IPS DF 6.9 (cell line): ENCODE results near the gene RGS17.

Source experiments
- DNase-seq: peaks from one replicate; pipeline ENCODE4 v3.0.0-alpha.2; 2013; ENCODE audit warnings: low read depth, low spot score
- H3K27ac ChIP-seq: one replicate; pipeline ENCODE4 v1.5.1; 2013; ENCODE audit warnings: low read length, control low read depth
- H3K27me3 ChIP-seq: 2 replicates; pipeline ENCODE4 v1.6.1; 2013; ENCODE audit warnings: mild to moderate bottlenecking, low read length; ENCODE audit not compliant: control insufficient read depth, insufficient read depth
- H3K36me3 ChIP-seq: 2 replicates; pipeline ENCODE4 v1.6.1; 2013; ENCODE audit warnings: low read length; ENCODE audit not compliant: control insufficient read depth, insufficient read depth
- H3K4me1 ChIP-seq: 2 replicates; pipeline ENCODE4 v1.6.1; 2013; ENCODE audit warnings: low read length; ENCODE audit not compliant: control insufficient read depth, insufficient read depth
- H3K4me3 ChIP-seq: 2 replicates; pipeline ENCODE4 v1.5.1; 2013; ENCODE audit warnings: mild to moderate bottlenecking, low read length
- H3K9me3 ChIP-seq: 2 replicates; pipeline ENCODE4 v1.6.1; 2013; ENCODE audit warnings: low read length, inconsistent platforms; ENCODE audit not compliant: control insufficient read depth, insufficient read depth
- WGBS: extraction: QIAGEN DNeasy Blood & Tissue Kit; methylation state at CpG from one replicate; pipeline ENCODE4 v1.1.7; 2013; ENCODE audit warnings: mixed read lengths, missing lambda C conversion rate; ENCODE audit not compliant: insufficient read length, insufficient coverage; 5-methylcytosine and 5-hydroxymethylcytosine counted together

RGS17 gene

DNA sequence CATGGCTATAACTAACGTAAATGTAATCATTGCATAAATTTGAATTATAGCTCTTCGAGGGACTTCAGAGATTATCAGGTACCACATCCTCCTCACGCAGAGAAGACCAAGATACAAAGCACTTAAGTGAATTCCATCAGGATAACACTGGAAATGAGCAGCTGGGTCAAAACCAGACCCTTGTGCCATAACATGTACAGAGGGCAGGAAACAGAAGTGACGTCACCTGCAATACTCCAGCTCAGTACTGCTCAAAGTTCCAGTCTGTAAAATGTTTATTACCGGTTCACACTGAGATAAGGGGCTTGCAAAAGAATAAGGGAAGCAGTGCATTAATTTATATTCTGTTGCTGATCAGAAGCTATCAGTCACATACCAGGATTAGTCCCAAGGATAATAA lies 45.8 kb downstream of the RGS17 start:
- Histone ChIP-seq H3K27me3 (no peaks in the 10 kb centered on the region), H3K9me3 (no peaks in the 10 kb centered on the region), H3K4me1 (no peaks in the 10 kb centered on the region), H3K27ac (no peak overlapping the region), H3K4me3 (no peak overlapping the region), H3K36me3 (no peaks in the 10 kb centered on the region)
- WGBS = no CpG with 5 or more reads among the region's 5 CpGs
- no peak for DNase-seq

- no peak for DNase-seq
- no peaks in the 10 kb centered on the region for H3K9me3 ChIP-seq
- no peak overlapping the region for H3K27ac ChIP-seq
- H3K36me3 ChIP-seq = no peaks in the 10 kb centered on the region
- no peaks in the 10 kb centered on the region for H3K27me3 ChIP-seq
- no peaks in the 10 kb centered on the region for H3K4me1 ChIP-seq
- no CpG with 5 or more reads among the region's 3 CpGs for WGBS
- H3K4me3 ChIP-seq = no peak overlapping the region
These were observed 46.7 kb downstream of the RGS17 start for GRCh38 chr6:153084393-153084792.

DNA sequence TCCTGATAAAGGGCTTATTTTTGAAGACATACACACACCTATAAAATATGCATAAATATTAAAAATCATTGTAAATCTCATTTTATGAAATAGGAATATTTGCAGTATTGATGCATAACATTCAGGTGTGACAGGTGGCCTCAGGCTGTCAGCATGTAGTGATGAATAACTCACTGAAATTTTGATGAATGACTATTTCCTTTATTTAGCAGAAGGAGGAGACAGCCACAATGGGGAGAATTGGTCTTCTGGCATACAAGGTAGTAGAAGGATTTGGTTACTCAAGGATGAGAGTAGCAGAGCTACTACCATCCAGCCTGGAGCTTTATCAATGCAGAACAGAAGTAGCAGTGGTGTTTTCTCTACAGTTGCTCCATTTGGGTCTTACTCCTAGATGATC lies 47.2 kb downstream of the RGS17 start:
- no peaks in the 10 kb centered on the region for H3K36me3 ChIP-seq
- no peaks in the 10 kb centered on the region for H3K4me1 ChIP-seq
- H3K4me3 ChIP-seq = no peak overlapping the region
- DNase-seq = no peak
- no peaks in the 10 kb centered on the region for H3K9me3 ChIP-seq
- H3K27ac ChIP-seq = no peak overlapping the region
- H3K27me3 ChIP-seq = no peaks in the 10 kb centered on the region

- WGBS = no CpG with 5 or more reads among the region's 2 CpGs
- no peaks in the 10 kb centered on the region for H3K27me3 ChIP-seq
These were observed 49.2 kb downstream of the RGS17 start for GRCh38 chr6:153081914-153082313.

GRCh38 chr6:153076431-153076830 lies 54.7 kb downstream of the RGS17 start:
- WGBS = no CpG with 5 or more reads among the region's 5 CpGs
- DNase-seq = no peak
- Histone ChIP-seq H3K4me3 (no peak overlapping the region), H3K9me3 (no peaks in the 10 kb centered on the region), H3K27me3 (no peaks in the 10 kb centered on the region), H3K36me3 (no peaks in the 10 kb centered on the region), H3K4me1 (no peaks in the 10 kb centered on the region), H3K27ac (no peak overlapping the region)

More at GRCh38 chr6:153081914-153082313, 49.2 kb downstream of the RGS17 start:
- H3K9me3 ChIP-seq = no peaks in the 10 kb centered on the region
- H3K4me1 ChIP-seq = no peaks in the 10 kb centered on the region
- no peak overlapping the region for H3K27ac ChIP-seq
- no peaks in the 10 kb centered on the region for H3K36me3 ChIP-seq
- no peak for DNase-seq
- no peak overlapping the region for H3K4me3 ChIP-seq

DNA sequence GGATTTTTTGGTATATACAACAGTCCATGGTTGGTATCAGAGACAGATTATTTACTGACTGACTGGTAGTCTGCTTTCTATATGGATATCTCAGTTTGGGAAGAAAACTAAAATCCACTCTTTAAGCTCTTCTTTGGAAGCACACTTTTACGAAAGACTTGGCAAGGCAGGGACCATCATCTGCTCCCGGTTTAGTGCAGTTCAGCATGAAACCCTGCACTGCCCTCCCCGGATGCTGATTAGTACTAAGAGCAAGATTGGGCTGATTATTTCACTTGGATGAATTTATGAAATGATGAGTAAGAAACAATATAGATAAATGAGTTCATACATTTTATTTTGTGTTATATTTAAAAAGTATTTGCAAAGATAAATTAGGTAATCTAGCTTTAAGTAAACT lies 56.3 kb downstream of the RGS17 start:
- Histone ChIP-seq H3K9me3 (no peaks in the 10 kb centered on the region), H3K27me3 (no peaks in the 10 kb centered on the region), H3K27ac (no peak overlapping the region), H3K4me1 (no peaks in the 10 kb centered on the region), H3K36me3 (no peaks in the 10 kb centered on the region), H3K4me3 (no peak overlapping the region)
- WGBS = no CpG with 5 or more reads among the region's 3 CpGs
- no peak for DNase-seq

DNA sequence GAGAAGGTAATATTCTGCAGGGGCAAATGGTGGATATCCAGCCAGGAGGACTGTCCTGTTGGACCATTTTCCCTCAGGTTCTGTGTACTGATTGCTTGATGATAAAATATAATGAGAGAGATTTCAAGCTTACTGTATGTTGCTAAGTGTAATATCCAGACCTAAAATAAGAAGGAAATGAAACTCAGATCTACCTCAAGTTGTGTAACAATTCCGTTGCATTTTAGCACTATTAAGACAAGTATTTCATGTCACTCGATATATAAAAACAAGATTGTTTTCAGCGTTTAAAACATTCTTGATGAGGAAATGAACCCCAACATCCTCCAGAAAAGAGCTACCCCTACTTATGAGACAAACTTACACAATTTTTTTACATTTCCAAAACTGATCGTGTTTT lies 57.2 kb downstream of the RGS17 start:
- H3K27me3 ChIP-seq = no peaks in the 10 kb centered on the region
- no peaks in the 10 kb centered on the region for H3K4me1 ChIP-seq
- DNase-seq = no peak
- H3K27ac ChIP-seq = no peak overlapping the region
- H3K9me3 ChIP-seq = no peaks in the 10 kb centered on the region
- no peaks in the 10 kb centered on the region for H3K36me3 ChIP-seq
- no peak overlapping the region for H3K4me3 ChIP-seq
- no CpG with 5 or more reads among the region's 4 CpGs for WGBS

GRCh38 chr6:153070756-153071155 lies 60.3 kb downstream of the RGS17 start:
- no peak for DNase-seq
- Histone ChIP-seq H3K9me3 (no peaks in the 10 kb centered on the region), H3K27ac (no peak overlapping the region), H3K27me3 (no peaks in the 10 kb centered on the region), H3K4me3 (no peak overlapping the region), H3K4me1 (no peaks in the 10 kb centered on the region), H3K36me3 (no peaks in the 10 kb centered on the region)
- no CpG with 5 or more reads among the region's 7 CpGs for WGBS

- Histone ChIP-seq H3K9me3 (no peaks in the 10 kb centered on the region), H3K36me3 (no peaks in the 10 kb centered on the region), H3K4me1 (no peaks in the 10 kb centered on the region), H3K27ac (no peak overlapping the region), H3K27me3 (no peaks in the 10 kb centered on the region), H3K4me3 (no peak overlapping the region)
- DNase-seq = no peak
These were observed 61.2 kb downstream of the RGS17 start for GRCh38 chr6:153069897-153070296.

DNA sequence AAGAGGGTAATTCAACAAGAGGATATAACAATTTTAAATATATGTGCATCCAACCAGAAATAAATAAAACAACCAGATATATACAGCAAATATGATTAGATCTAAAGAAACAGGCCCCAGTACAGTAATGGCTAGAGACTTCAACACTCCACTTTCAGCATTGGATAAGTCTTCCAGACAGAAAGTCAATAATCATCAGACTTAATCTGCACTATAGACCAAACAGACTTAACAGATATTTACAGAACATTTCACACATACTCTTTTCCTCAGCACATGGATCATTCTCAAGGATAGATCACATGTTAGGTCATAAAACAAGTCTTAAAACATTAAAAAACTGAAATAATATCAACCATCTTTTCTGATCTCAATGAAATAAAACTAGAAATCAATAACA lies 65.9 kb downstream of the RGS17 start:
- DNase-seq = no peak
- no peak overlapping the region for H3K27ac ChIP-seq
- no peaks in the 10 kb centered on the region for H3K9me3 ChIP-seq
- no peak overlapping the region for H3K4me3 ChIP-seq
- no peaks in the 10 kb centered on the region for H3K27me3 ChIP-seq
- peaks cover under 1% of the 10 kb centered on the region; the same call in 1 of the 2 replicates for H3K4me1 ChIP-seq
- H3K36me3 ChIP-seq = no peaks in the 10 kb centered on the region

- H3K36me3 ChIP-seq = no peaks in the 10 kb centered on the region
- no peak overlapping the region for H3K27ac ChIP-seq
- H3K4me3 ChIP-seq = no peak overlapping the region
- no peaks in the 10 kb centered on the region for H3K27me3 ChIP-seq
- H3K9me3 ChIP-seq = no peaks in the 10 kb centered on the region
- DNase-seq = no peak
- H3K4me1 ChIP-seq = peaks cover 5% of the 10 kb centered on the region; the same call in 1 of the 2 replicates
These were observed 67.1 kb downstream of the RGS17 start for GRCh38 chr6:153063936-153064335.
